Parathyroid adenoma (tissue), 2 donors: Measurements from ENCODE around the gene HLCS.

ENCODE experiments used
- H2AFZ ChIP-seq: fragments of 300-600 bp; sonication (generic); one replicate; pipeline ENCODE4 v1.7.0; 2017; ENCODE audit warnings: antibody characterized with exemption, mild to moderate bottlenecking
- H3K27ac ChIP-seq: fragments of 300-600 bp; sonication (generic); one replicate; pipeline ENCODE4 v1.7.0; 2017
- H3K27me3 ChIP-seq: fragments of 300-600 bp; sonication (generic); one replicate; pipeline ENCODE4 v1.7.0; 2017; ENCODE audit warnings: low read length; ENCODE audit not compliant: control insufficient read depth, insufficient read depth
- H3K36me3 ChIP-seq: fragments of 300-600 bp; sonication (generic); one replicate; pipeline ENCODE4 v1.7.0; 2017; ENCODE audit warnings: low read length; ENCODE audit not compliant: control insufficient read depth, insufficient read depth
- H3K4me1 ChIP-seq: fragments of 300-600 bp; sonication (generic); one replicate; pipeline ENCODE4 v1.7.0; 2017; ENCODE audit warnings: control low read depth
- H3K4me2 ChIP-seq: fragments of 300-600 bp; sonication (generic); one replicate; pipeline ENCODE4 v1.7.0; 2017; ENCODE audit warnings: low read length
- H3K4me3 ChIP-seq: fragments of 300-600 bp; sonication (generic); one replicate; pipeline ENCODE4 v1.7.0; 2017; ENCODE audit warnings: low read depth, low read length
- H3K79me2 ChIP-seq: fragments of 300-600 bp; sonication (generic); one replicate; pipeline ENCODE4 v1.7.0; 2017; ENCODE audit warnings: control low read depth
- H3K9ac ChIP-seq: fragments of 300-600 bp; sonication (generic); one replicate; pipeline ENCODE4 v1.7.0; 2017; ENCODE audit warnings: mild to moderate bottlenecking
- H3K9me3 ChIP-seq: fragments of 300-600 bp; sonication (generic); one replicate; pipeline ENCODE4 v1.7.0; 2017; ENCODE audit warnings: low read length; ENCODE audit not compliant: control insufficient read depth
- TF ChIP-seq, protein P1 (sequence below): fragments of 300-600 bp; sonication (generic); IDR thresholded peaks from one replicate; pipeline ENCODE4 v1.7.0; 2017; ENCODE audit warnings: antibody characterized with exemption, mild to moderate bottlenecking
- donor health status: primary hyperparathyroidism.

Gene HLCS

GRCh38 chr21:36852293-36852692 is 114.2 kb downstream of the HLCS start:
- Histone ChIP-seq H3K9ac (no peak overlapping the region), H3K79me2 (peaks cover 2% of the 10 kb centered on the region), H3K4me2 (no peak overlapping the region), H2AFZ (no peak overlapping the region), H3K36me3 (no peaks in the 10 kb centered on the region), H3K27me3 (no peaks in the 10 kb centered on the region), H3K4me3 (no peak overlapping the region), H3K27ac (no peak overlapping the region), H3K9me3 (no peaks in the 10 kb centered on the region), H3K4me1 (no peaks in the 10 kb centered on the region)
- TF ChIP-seq, protein P1, sequence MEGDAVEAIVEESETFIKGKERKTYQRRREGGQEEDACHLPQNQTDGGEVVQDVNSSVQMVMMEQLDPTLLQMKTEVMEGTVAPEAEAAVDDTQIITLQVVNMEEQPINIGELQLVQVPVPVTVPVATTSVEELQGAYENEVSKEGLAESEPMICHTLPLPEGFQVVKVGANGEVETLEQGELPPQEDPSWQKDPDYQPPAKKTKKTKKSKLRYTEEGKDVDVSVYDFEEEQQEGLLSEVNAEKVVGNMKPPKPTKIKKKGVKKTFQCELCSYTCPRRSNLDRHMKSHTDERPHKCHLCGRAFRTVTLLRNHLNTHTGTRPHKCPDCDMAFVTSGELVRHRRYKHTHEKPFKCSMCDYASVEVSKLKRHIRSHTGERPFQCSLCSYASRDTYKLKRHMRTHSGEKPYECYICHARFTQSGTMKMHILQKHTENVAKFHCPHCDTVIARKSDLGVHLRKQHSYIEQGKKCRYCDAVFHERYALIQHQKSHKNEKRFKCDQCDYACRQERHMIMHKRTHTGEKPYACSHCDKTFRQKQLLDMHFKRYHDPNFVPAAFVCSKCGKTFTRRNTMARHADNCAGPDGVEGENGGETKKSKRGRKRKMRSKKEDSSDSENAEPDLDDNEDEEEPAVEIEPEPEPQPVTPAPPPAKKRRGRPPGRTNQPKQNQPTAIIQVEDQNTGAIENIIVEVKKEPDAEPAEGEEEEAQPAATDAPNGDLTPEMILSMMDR = no peak

GRCh38 chr21:36851121-36851520 is 115.3 kb downstream of the HLCS start:
- TF ChIP-seq, protein P1 = no peak
- Histone ChIP-seq H3K9me3 (no peaks in the 10 kb centered on the region), H3K4me1 (no peaks in the 10 kb centered on the region), H3K36me3 (no peaks in the 10 kb centered on the region), H3K27me3 (no peaks in the 10 kb centered on the region), H3K79me2 (peaks cover 2% of the 10 kb centered on the region), H3K27ac (no peak overlapping the region), H2AFZ (no peak overlapping the region), H3K4me2 (no peak overlapping the region), H3K4me3 (no peak overlapping the region), H3K9ac (no peak overlapping the region)

DNA sequence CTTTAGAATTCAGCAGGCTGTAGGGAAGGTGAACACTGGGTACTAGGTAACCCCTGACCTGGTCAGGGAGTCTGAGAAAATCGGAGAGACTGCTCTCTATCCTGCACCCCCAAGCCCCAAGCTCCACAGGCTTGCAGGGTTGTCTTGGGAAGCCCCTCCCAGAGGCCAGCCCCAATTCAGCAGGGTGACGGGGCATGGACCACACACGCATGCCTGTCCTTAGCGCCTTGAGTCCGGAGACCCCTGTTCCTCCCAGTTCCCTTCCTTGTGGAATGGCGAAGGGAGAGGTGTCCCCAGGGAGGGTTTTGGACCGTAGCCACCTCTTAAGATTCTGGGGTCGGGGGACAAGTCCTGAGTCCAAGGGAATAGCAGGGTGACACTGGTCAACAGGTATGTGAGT is 116.1 kb downstream of the HLCS start:
- Histone ChIP-seq H3K4me2 (no peak overlapping the region), H3K9ac (no peak overlapping the region), H3K27me3 (no peaks in the 10 kb centered on the region), H3K4me1 (no peaks in the 10 kb centered on the region), H2AFZ (no peak overlapping the region), H3K4me3 (no peak overlapping the region), H3K9me3 (no peaks in the 10 kb centered on the region), H3K79me2 (peaks cover 2% of the 10 kb centered on the region), H3K36me3 (no peaks in the 10 kb centered on the region), H3K27ac (no peak overlapping the region)
- TF ChIP-seq, protein P1 = no peak

- Histone ChIP-seq H3K4me1 (no peaks in the 10 kb centered on the region), H3K27me3 (no peaks in the 10 kb centered on the region), H3K79me2 (peaks cover 2% of the 10 kb centered on the region), H3K4me3 (no peak overlapping the region), H3K36me3 (no peaks in the 10 kb centered on the region), H3K27ac (no peak overlapping the region), H3K9me3 (no peaks in the 10 kb centered on the region), H3K4me2 (no peak overlapping the region), H3K9ac (no peak overlapping the region), H2AFZ (no peak overlapping the region)
- TF ChIP-seq, protein P1 = no peak
These were observed 116.9 kb downstream of the HLCS start for GRCh38 chr21:36849461-36850105.

- Histone ChIP-seq H3K9ac (no peak overlapping the region), H3K4me2 (no peak overlapping the region), H3K36me3 (no peaks in the 10 kb centered on the region), H3K27me3 (no peaks in the 10 kb centered on the region), H3K4me3 (no peak overlapping the region), H3K79me2 (no peaks in the 10 kb centered on the region), H3K4me1 (no peaks in the 10 kb centered on the region), H2AFZ (no peak overlapping the region), H3K9me3 (no peaks in the 10 kb centered on the region), H3K27ac (no peak overlapping the region)
- TF ChIP-seq, protein P1 = no peak
These were observed 117.7 kb downstream of the HLCS start for GRCh38 chr21:36848730-36849274.
